Measurements from ENCODE around the gene ZCCHC14.

GRCh38 chr16:87533061-87533460 is 40.2 kb upstream of the ZCCHC14 start:
- no peak for TF ChIP-seq POLR2A (IDR thresholded peaks at IDR 0.05; ENCODE audit: control extremely low read depth in 1 of 2, low read depth in 2 of 2, low read length in 2 of 2)
- no peak for TF ChIP-seq EZH2 (IDR thresholded peaks at IDR 0.05; ENCODE audit: low read depth, low read length, severe bottlenecking)
- TF ChIP-seq ATF3 (IDR thresholded peaks at IDR 0.05; ENCODE audit: insufficient read depth, low read depth, low read length), result no peak
